Measurements from ENCODE around the gene DOCK9.

The DOCK9 gene

GRCh38 chr13:98888222-98888889, 89.5 kb downstream of the DOCK9 start:
- no peak overlapping the region for H4K91ac ChIP-seq (ENCODE audit: low read length)
- no peak overlapping the region for H2AK5ac ChIP-seq (ENCODE audit: low read length, severe bottlenecking)
- no peak overlapping the region for H2BK12ac ChIP-seq (ENCODE audit: low read length in 2 of 2)
- no peak overlapping the region for H3K4me2 ChIP-seq (ENCODE audit: low read length, poor library complexity, severe bottlenecking)
- peaks cover 5% of the 10 kb centered on the region for H3K4me1 ChIP-seq (ENCODE audit: control insufficient read depth, insufficient read depth, low read depth, low read length)
- peaks cover 3% of the 10 kb centered on the region for H3K79me1 ChIP-seq (replicated peaks; ENCODE audit: low read length, poor library complexity, severe bottlenecking)
- H3K27me3 ChIP-seq (ENCODE audit: control insufficient read depth in 1 of 2, insufficient read depth in 1 of 2, low read length in 2 of 2), result no peaks in the 10 kb centered on the region
- H2BK15ac ChIP-seq (ENCODE audit: low read depth, poor library complexity, severe bottlenecking), result no peak overlapping the region
- H2BK120ac ChIP-seq (ENCODE audit: low read depth, low read length), result no peak overlapping the region
- no peak overlapping the region for H3K14ac ChIP-seq (ENCODE audit: low read length in 2 of 2)
- peaks cover 11 to 22% of the 10 kb centered on the region in 2 experiments for H3K36me3 ChIP-seq (ENCODE audit: control insufficient read depth in 1 of 2, insufficient read depth in 2 of 2, low read depth in 1 of 2, low read length in 2 of 2)
- H4K8ac ChIP-seq (ENCODE audit: low read length), result no peak overlapping the region
- no peak overlapping the region for H2AFZ ChIP-seq (ENCODE audit: low read depth, low read length)
- no peaks in the 10 kb centered on the region for H3K9me3 ChIP-seq (ENCODE audit: control insufficient read depth, low read length)
- H3K23ac ChIP-seq (ENCODE audit: low read length in 2 of 2), result no peak overlapping the region
- WGBS, result 87% methylated on average over 4 of the region's 6 CpGs
- H3K4ac ChIP-seq (ENCODE audit: low read depth in 1 of 2, low read length in 2 of 2), result no peak overlapping the region
- no peak overlapping the region for H3K18ac ChIP-seq (ENCODE audit: low read depth in 1 of 2, low read length in 2 of 2)
- no peak for DNase-seq
- H3K27ac ChIP-seq (ENCODE audit: low read length, poor library complexity, severe bottlenecking), result no peak overlapping the region
- no peak overlapping the region for H3K4me3 ChIP-seq (ENCODE audit: insufficient read depth in 1 of 2, low read depth in 1 of 2, low read length in 2 of 2)
- no peak overlapping the region for H3K9ac ChIP-seq (ENCODE audit: low read length)
- no peak overlapping the region for H2BK5ac ChIP-seq (ENCODE audit: low read depth, low read length, poor library complexity, severe bottlenecking)

GRCh38 chr13:98886587-98887230, 91.2 kb downstream of the DOCK9 start:
- Histone ChIP-seq H2BK15ac (ENCODE audit: low read depth, poor library complexity, severe bottlenecking) (no peak overlapping the region), H2BK12ac (ENCODE audit: low read length in 2 of 2) (no peak overlapping the region), H3K27ac (ENCODE audit: low read length, poor library complexity, severe bottlenecking) (no peak overlapping the region), H2AK5ac (ENCODE audit: low read length, severe bottlenecking) (no peak overlapping the region), H2AFZ (ENCODE audit: low read depth, low read length) (no peak overlapping the region), H2BK120ac (ENCODE audit: low read depth, low read length) (no peak overlapping the region), H3K4me2 (ENCODE audit: low read length, poor library complexity, severe bottlenecking) (no peak overlapping the region), H4K8ac (ENCODE audit: low read length) (no peak overlapping the region), H3K79me1 (replicated peaks; ENCODE audit: low read length, poor library complexity, severe bottlenecking) (peaks cover 1% of the 10 kb centered on the region), H3K4me3 (ENCODE audit: insufficient read depth in 1 of 2, low read depth in 1 of 2, low read length in 2 of 2) (no peak overlapping the region), H3K9me3 (ENCODE audit: control insufficient read depth, low read length) (no peaks in the 10 kb centered on the region), H3K18ac (ENCODE audit: low read depth in 1 of 2, low read length in 2 of 2) (no peak overlapping the region), H3K14ac (ENCODE audit: low read length in 2 of 2) (no peak overlapping the region), H4K91ac (ENCODE audit: low read length) (no peak overlapping the region), H3K27me3 (ENCODE audit: control insufficient read depth in 1 of 2, insufficient read depth in 1 of 2, low read length in 2 of 2) (no peaks in the 10 kb centered on the region), H3K23ac (ENCODE audit: low read length in 2 of 2) (no peak overlapping the region), H2BK5ac (ENCODE audit: low read depth, low read length, poor library complexity, severe bottlenecking) (no peak overlapping the region), H3K36me3 (ENCODE audit: control insufficient read depth in 1 of 2, insufficient read depth in 2 of 2, low read depth in 1 of 2, low read length in 2 of 2) (peaks cover 18 to 38% of the 10 kb centered on the region in 2 experiments), H3K4ac (ENCODE audit: low read depth in 1 of 2, low read length in 2 of 2) (no peak overlapping the region), H3K4me1 (ENCODE audit: control insufficient read depth, insufficient read depth, low read depth, low read length) (peaks cover 5% of the 10 kb centered on the region), H3K9ac (ENCODE audit: low read length) (no peak overlapping the region)
- no peak for DNase-seq
- WGBS, result 97% methylated on average over 8 of the region's 9 CpGs

GRCh38 chr13:98885600-98885999, 92.3 kb downstream of the DOCK9 start:
- H4K8ac ChIP-seq (ENCODE audit: low read length), result no peak overlapping the region
- H3K4ac ChIP-seq (ENCODE audit: low read depth in 1 of 2, low read length in 2 of 2), result no peak overlapping the region
- DNase-seq, result no peak
- H3K27me3 ChIP-seq (ENCODE audit: control insufficient read depth in 1 of 2, insufficient read depth in 1 of 2, low read length in 2 of 2), result no peaks in the 10 kb centered on the region
- H2BK12ac ChIP-seq (ENCODE audit: low read length in 2 of 2), result no peak overlapping the region
- no peak overlapping the region for H2BK15ac ChIP-seq (ENCODE audit: low read depth, poor library complexity, severe bottlenecking)
- H4K91ac ChIP-seq (ENCODE audit: low read length), result no peak overlapping the region
- no peak overlapping the region for H3K23ac ChIP-seq (ENCODE audit: low read length in 2 of 2)
- H3K9ac ChIP-seq (ENCODE audit: low read length), result no peak overlapping the region
- H2BK5ac ChIP-seq (ENCODE audit: low read depth, low read length, poor library complexity, severe bottlenecking), result no peak overlapping the region
- no peak overlapping the region for H2BK120ac ChIP-seq (ENCODE audit: low read depth, low read length)
- peaks cover 1% of the 10 kb centered on the region for H3K79me1 ChIP-seq (replicated peaks; ENCODE audit: low read length, poor library complexity, severe bottlenecking)
- WGBS, result 100% methylated on average over 5 of the region's 6 CpGs
- no peaks in the 10 kb centered on the region for H3K9me3 ChIP-seq (ENCODE audit: control insufficient read depth, low read length)
- H2AFZ ChIP-seq (ENCODE audit: low read depth, low read length), result no peak overlapping the region
- H3K4me3 ChIP-seq (ENCODE audit: insufficient read depth in 1 of 2, low read depth in 1 of 2, low read length in 2 of 2), result no peak overlapping the region
- no peak overlapping the region for H2AK5ac ChIP-seq (ENCODE audit: low read length, severe bottlenecking)
- peaks cover 4% of the 10 kb centered on the region for H3K4me1 ChIP-seq (ENCODE audit: control insufficient read depth, insufficient read depth, low read depth, low read length)
- H3K4me2 ChIP-seq (ENCODE audit: low read length, poor library complexity, severe bottlenecking), result no peak overlapping the region
- no peak overlapping the region for H3K27ac ChIP-seq (ENCODE audit: low read length, poor library complexity, severe bottlenecking)
- no peak overlapping the region for H3K18ac ChIP-seq (ENCODE audit: low read depth in 1 of 2, low read length in 2 of 2)
- H3K36me3 ChIP-seq (ENCODE audit: control insufficient read depth in 1 of 2, insufficient read depth in 2 of 2, low read depth in 1 of 2, low read length in 2 of 2), result peaks cover 19 to 50% of the 10 kb centered on the region in 2 experiments
- H3K14ac ChIP-seq (ENCODE audit: low read length in 2 of 2), result no peak overlapping the region

- no peak overlapping the region for H2AK5ac ChIP-seq (ENCODE audit: low read length, severe bottlenecking)
- no peak overlapping the region for H3K23ac ChIP-seq (ENCODE audit: low read length in 2 of 2)
- WGBS, result 0% methylated on average over 1 of the region's 3 CpGs
- H3K14ac ChIP-seq (ENCODE audit: low read length in 2 of 2), result no peak overlapping the region
- no peak overlapping the region for H2BK12ac ChIP-seq (ENCODE audit: low read length in 2 of 2)
- DNase-seq, result no peak
- no peak overlapping the region for H2AFZ ChIP-seq (ENCODE audit: low read depth, low read length)
- no peak overlapping the region for H3K4me2 ChIP-seq (ENCODE audit: low read length, poor library complexity, severe bottlenecking)
- no peak overlapping the region for H3K4me3 ChIP-seq (ENCODE audit: insufficient read depth in 1 of 2, low read depth in 1 of 2, low read length in 2 of 2)
- H4K91ac ChIP-seq (ENCODE audit: low read length), result no peak overlapping the region
- H3K18ac ChIP-seq (ENCODE audit: low read depth in 1 of 2, low read length in 2 of 2), result no peak overlapping the region
- H3K79me1 ChIP-seq (replicated peaks; ENCODE audit: low read length, poor library complexity, severe bottlenecking), result no peaks in the 10 kb centered on the region
- no peaks in the 10 kb centered on the region for H3K4me1 ChIP-seq (ENCODE audit: control insufficient read depth, insufficient read depth, low read depth, low read length)
- no peak overlapping the region for H2BK15ac ChIP-seq (ENCODE audit: low read depth, poor library complexity, severe bottlenecking)
- H3K27ac ChIP-seq (ENCODE audit: low read length, poor library complexity, severe bottlenecking), result no peak overlapping the region
- H3K9ac ChIP-seq (ENCODE audit: low read length), result no peak overlapping the region
- peaks cover 25 to 63% of the 10 kb centered on the region in 2 experiments for H3K36me3 ChIP-seq (ENCODE audit: control insufficient read depth in 1 of 2, insufficient read depth in 2 of 2, low read depth in 1 of 2, low read length in 2 of 2)
- no peak overlapping the region for H4K8ac ChIP-seq (ENCODE audit: low read length)
- H3K4ac ChIP-seq (ENCODE audit: low read depth in 1 of 2, low read length in 2 of 2), result no peak overlapping the region
- H3K9me3 ChIP-seq (ENCODE audit: control insufficient read depth, low read length), result no peaks in the 10 kb centered on the region
- no peak overlapping the region for H2BK5ac ChIP-seq (ENCODE audit: low read depth, low read length, poor library complexity, severe bottlenecking)
- H2BK120ac ChIP-seq (ENCODE audit: low read depth, low read length), result no peak overlapping the region
- H3K27me3 ChIP-seq (ENCODE audit: control insufficient read depth in 1 of 2, insufficient read depth in 1 of 2, low read length in 2 of 2), result no peaks in the 10 kb centered on the region
Observed at GRCh38 chr13:98883998-98884397, 93.9 kb downstream of the DOCK9 start.

Data from mesenchymal stem cell (in vitro differentiated cells and primary cell).